Mammary epithelial cell (primary cell): Measurements from ENCODE around the gene RAD51B.

Experiments used
- EZH2 ChIP-seq: IDR thresholded peaks from 2 replicates; pipeline ENCODE4 v1.6.1; 2012; ENCODE audit warnings: low read length, inconsistent platforms, borderline replicate concordance
- TF ChIP-seq, protein P1 (sequence below), 2 donors: IDR thresholded peaks in 1 of 2; conservative IDR thresholded peaks in 1 of 2; 2 replicates each; pipeline ENCODE4 v1.5.1; 2011 to 2012; ENCODE audit warnings: inconsistent platforms in 2 of 2, low read length in 2 of 2, mild to moderate bottlenecking in 2 of 2, control low read depth in 1 of 2, low read depth in 1 of 2; ENCODE audit not compliant: insufficient read depth in 1 of 2; ENCODE audit errors: extremely low read depth in 1 of 2

DNA sequence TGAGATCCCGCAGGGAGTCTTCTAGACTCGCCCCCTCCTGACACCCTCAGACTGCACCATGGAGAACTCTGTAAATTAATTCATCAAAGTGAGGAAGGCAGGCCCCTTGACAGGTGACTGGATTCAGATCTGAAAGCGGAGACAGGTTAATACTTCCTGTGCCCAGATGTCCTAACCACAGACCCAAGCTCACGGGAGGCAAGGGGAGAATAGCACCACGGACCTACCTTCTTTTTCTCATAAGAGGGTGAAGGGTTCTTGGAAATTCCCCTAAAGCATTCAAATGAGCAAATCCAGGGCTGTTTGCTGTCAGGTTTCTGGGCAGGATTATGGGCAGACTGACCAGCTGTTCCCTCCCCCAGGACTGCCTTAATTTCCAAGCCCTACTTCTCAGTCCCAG, 803.3 kb downstream of the RAD51B start:
- TF ChIP-seq, protein P1, sequence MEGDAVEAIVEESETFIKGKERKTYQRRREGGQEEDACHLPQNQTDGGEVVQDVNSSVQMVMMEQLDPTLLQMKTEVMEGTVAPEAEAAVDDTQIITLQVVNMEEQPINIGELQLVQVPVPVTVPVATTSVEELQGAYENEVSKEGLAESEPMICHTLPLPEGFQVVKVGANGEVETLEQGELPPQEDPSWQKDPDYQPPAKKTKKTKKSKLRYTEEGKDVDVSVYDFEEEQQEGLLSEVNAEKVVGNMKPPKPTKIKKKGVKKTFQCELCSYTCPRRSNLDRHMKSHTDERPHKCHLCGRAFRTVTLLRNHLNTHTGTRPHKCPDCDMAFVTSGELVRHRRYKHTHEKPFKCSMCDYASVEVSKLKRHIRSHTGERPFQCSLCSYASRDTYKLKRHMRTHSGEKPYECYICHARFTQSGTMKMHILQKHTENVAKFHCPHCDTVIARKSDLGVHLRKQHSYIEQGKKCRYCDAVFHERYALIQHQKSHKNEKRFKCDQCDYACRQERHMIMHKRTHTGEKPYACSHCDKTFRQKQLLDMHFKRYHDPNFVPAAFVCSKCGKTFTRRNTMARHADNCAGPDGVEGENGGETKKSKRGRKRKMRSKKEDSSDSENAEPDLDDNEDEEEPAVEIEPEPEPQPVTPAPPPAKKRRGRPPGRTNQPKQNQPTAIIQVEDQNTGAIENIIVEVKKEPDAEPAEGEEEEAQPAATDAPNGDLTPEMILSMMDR (conservative IDR thresholded peaks at IDR 0.05 in 1 of 2, IDR thresholded peaks at IDR 0.05 in 1 of 2; ENCODE audit: extremely low read depth in 1 of 2, insufficient read depth in 1 of 2, low read depth in 1 of 2, low read length in 2 of 2), result no peak
- TF ChIP-seq EZH2, result no peak
